ENCODE results near the gene PDCL2. TPM values are rescaled to one million over a fixed set of nuclear protein-coding genes. Genes with fewer than 3 reads are reported as not detected.

Gene PDCL2
- total and polyA plus RNA-seq, 2 of the 8 experiments (the other 6 are each of a cell fraction or from before 2014, with no cell fraction given) = not detected

- TF ChIP-seq EZH2 (IDR thresholded peaks at IDR 0.05; ENCODE audit: low read depth, low read length, severe bottlenecking) (peak; percentile 52), PHF8 (conservative IDR thresholded peaks at IDR 0.05; ENCODE audit: low read depth, low read length) (peak; percentile 24; the same call in 1 of the 2 replicates), E2F6 (IDR thresholded peaks at IDR 0.05) (peak; percentile 73; the same call in 1 of the 2 replicates), TBP (IDR thresholded peaks at IDR 0.05; ENCODE audit: low read depth, low read length) (0 out of 2 replicates have a peak, but pooled peaks have one; percentile 26), SIN3A (conservative IDR thresholded peaks at IDR 0.05 in 1 of 2, IDR thresholded peaks at IDR 0.05 in 1 of 2; ENCODE audit: low read depth in 1 of 2, low read length in 2 of 2) (0 out of 4 replicates have a peak, but pooled peaks of 1 of the 2 experiments have one; percentile 40), HDAC2 (IDR thresholded peaks at IDR 0.05; ENCODE audit: borderline replicate concordance in 1 of 2, low read depth in 2 of 2, low read length in 2 of 2) (peak in 1 of 2 experiments; percentile 63; a peak in 1 of 4 replicates), MAX (IDR thresholded peaks at IDR 0.05) (peak; percentile 69), KDM4A (IDR thresholded peaks at IDR 0.05; ENCODE audit: low read depth, low read length, severe bottlenecking) (peak; percentile 89), SUZ12 (IDR thresholded peaks at IDR 0.05; ENCODE audit: low read length) (peak; percentile 50; the same call in 1 of the 2 replicates), CTCF (IDR thresholded peaks at IDR 0.05; ENCODE audit: control extremely low read depth in 1 of 3, insufficient read depth in 1 of 3, low read depth in 1 of 3, low read length in 3 of 3) (peak; percentile 7 to 31 (median 9); a peak in 3 of 4 replicates)
These were observed 44.0 kb upstream of the PDCL2 start, which contains the start of gene NMU (continued) for GRCh38 chr4:55635741-55636655.

All from H1 (cell line).